Activated T-helper 1 cell treated with anti-CD3 and anti-CD28 coated beads, Interleukin-2, amount 50 U/mL, for 16 hours (primary cell): ENCODE data around the gene PPIB.
"Not testable (repeated sequence)": the region's sequence is repeated elsewhere in the genome, so short reads cannot be mapped to it uniquely, and the experiment has no call there.

Source experiments
- DNase-seq, 2 donors: peaks; one replicate each; pipeline ENCODE4 v3.0.0-alpha.2; 2020; ENCODE audit warnings: low read depth in 1 of 2, low spot score in 1 of 2

PPIB gene

DNA sequence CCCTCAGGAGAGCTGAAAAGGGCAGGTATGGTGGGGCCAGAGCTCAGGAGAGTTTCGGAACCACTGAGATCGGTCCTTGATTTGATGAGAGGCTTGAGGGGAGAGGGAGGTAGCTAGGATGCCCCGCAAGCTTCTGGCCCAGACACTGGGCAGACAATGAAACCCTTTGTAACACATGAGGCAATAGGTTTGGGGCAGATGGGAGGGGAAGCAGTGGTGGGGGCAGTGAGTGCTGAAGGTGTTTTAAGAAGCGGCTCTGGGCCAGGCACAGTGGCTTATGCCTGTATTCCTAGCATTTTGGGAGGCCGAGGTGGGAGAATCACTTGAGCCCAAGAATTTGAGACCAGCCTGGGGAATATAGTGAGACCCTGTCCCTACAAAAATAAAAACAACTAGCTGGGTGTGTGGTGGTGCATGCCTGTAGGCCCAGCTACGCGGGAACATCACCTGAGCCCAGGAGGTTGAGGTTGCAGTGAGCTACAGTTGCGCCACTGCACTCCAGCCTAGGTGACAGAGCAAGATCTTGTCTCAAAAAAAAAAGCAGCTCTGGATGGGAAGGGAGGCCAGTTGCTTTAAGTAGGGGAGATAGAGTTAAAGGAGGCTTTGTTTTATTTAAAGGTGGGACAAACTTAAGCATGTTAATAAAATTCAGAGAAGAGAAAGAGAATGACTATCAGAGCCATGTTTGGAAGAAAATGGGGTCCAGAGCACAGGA, 20.9 kb downstream of the PPIB start:
- DNase-seq = no peak

DNA sequence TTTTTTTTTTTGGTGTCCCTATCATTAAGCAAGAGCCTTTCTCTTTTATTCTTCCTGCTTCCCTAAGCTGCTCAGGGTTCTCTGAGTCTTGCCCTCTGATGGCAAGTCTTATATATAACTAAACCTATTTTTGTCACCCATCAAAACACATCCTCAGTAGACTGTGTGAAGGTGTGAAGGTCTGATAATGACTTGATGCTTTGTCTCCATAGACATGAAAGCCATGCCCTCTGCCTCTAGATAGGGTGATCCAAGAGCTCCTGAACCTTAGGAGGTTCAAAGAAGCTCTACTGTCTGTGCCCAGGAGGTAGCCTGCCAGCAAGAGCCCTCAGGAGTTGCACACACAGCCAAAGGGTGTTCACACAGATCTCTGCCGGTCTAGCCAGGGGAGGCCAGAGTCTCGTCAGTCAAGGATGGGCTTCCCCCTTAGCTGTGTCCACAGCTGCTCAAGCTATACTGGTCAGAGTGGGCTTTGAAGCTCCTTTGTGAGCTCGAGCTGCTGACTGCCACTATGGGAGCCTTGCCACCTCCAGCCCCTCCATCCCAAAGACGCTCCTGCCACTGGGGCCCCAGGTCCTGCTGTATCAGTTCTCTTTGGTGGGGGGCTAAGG, 24.4 kb downstream of the PPIB start:
- DNase-seq = no peak

DNA sequence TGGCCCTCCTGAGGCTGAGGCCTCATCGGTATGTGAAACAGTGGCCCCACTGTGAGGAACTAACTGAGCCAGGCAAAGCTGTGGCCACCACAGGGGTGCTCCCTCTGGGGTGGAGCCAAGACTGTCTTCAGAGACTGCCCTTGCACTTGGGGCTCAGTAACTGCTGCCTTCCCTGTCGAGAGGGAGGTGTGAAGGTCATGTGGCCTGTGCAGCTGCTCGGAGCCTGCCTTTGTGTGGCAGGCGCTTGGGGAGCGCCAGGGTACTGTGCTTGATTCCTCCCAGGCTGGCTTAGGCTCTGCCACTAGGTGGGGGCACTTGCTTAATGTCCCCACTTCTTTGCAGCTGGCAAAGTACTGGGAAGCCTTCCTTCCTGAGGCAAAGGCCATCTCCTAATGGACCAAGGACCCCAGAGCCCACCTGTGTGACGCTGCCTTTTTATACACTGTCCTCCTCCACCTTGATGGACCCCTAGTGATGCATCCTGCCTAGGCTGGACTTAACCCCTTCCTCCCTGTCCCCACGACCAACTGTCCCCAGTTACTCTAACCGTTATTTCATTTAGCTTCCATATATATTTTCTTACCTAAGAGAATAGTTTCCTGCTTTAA, 25.5 kb downstream of the PPIB start:
- no peak for DNase-seq

DNA sequence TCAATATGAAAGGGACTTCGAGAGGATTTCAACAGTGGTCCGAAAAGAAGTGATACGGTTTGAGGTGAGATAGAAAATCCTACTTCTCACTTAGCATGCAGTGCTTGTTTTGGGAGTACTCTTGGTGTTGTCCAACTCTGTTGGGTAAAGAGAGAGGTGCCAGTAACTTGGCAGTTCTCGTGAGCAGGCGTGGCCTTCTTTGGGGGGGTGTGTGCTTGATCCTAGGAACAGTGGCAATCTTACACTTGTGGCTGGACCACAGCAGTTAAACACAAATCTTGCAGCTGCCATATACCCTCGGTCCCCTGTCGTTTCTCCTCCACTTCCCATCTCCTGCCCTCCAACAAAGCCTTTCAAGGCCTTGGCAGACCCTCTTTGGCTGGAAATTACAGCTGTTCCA, 26.5 kb downstream of the PPIB start:
- DNase-seq = no peak

DNA sequence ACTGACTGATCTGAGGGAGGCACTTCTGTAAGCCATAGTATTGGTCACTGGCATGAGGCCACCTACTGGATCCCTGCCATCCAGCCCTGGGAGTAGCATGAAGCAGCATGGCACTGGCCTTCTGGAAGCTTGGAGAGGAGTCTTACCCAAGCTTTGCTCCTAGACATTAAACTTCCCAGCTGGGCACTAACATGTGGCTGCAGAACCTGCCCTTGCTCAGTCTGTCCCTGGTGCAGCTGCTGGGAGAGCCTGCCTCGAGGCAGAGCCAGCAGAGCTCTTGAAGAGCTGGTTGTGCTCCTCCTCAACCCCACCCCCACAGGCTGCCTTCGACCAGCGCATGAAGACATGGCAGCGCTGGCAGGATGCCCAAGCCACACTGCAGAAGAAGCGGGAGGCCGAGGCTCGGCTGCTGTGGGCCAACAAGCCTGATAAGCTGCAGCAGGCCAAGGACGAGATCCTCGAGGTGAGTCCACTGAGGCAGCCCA, 28.4 kb downstream of the PPIB start:
- DNase-seq = no peak

DNA sequence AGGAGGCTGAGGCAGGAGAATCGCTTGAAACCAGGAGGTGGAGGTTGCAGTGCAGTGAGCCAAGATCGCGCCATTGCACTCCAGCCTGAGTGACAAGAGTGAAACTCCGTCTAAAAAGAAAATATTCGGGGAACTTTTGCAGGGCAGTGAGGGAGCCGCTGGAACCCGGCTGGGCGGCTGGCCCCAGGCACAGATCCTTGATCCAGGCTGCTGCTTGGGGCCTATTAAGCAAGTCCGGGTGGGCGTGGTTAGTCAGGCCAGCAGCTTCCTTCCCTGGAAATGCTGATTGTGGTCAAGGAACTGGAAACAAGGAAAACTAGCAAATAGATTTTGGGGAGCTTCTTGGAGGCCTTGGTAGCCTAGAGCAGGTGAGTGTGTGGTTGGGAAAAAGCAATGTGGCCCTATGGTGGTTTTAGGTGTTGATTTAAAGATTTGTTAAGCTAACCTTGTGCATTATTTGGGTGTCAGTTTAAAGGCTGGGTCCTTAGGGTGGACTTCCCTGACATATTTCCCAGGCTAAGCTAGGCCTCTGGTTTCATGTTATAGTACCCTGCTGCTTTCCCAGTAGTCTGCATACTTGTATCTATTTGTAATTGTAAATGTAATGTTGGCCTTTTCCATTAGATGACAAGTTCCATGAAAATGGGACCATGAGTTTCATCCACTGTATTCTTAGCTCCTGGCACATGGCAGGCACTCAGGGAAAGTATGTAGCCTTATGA, 29.0 kb downstream of the PPIB start:
- no peak for DNase-seq

DNA sequence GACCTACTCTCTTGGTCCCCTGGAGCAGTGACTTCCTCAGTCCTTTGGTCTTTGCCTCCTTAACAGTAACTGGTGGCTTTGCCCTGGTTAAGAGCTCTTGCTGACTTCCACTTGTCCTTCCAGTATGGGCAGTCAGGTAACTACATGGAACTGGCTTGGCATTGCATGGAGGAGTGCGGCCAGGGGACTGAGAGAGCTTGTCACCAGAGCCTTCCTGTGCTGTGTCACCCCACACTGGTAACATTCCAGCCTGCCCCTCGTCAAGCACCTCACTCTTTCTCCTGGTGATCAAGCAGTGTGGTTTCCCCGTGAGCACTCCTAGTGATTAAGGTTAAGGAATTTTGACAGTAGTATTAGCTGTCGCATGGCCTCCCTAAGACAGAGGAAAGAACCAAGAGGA, 30.6 kb downstream of the PPIB start:
- DNase-seq = no peak

DNA sequence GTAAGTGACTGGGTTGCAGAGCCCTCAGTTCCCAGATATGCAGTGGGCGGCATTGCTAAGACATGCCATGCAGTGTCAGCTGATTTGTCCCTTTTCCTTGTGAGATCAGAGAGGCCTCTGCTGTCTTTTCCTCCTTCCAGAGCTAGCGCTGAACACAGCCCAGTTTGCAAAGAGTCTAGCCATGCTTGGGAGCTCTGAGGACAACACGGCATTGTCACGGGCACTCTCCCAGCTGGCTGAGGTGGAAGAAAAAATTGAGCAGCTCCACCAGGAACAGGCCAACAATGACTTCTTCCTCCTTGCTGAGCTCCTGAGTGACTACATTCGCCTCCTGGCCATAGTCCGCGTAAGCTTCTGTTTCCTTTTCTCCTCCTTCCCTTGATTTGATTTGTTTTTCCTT, 31.3 kb downstream of the PPIB start:
- DNase-seq = no peak

DNA sequence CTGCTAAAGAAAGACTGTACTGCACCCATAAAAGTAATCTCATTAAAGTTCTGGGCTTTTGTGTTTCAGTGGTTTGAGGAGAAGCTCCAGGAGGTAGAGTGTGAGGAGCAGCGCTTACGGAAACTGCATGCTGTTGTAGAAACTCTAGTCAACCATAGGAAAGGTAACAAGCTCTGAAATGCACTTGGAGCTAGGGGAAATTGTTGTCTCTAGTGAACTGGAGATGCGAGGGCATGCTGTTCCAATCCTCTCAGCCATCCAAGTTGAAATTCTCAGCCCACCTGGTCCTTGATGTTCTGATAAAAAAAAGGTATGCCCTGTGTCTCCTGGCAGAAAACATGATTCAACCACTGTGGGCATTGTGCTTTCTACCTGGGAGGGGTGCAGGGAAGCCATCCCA, 32.7 kb downstream of the PPIB start:
- no peak for DNase-seq

DNA sequence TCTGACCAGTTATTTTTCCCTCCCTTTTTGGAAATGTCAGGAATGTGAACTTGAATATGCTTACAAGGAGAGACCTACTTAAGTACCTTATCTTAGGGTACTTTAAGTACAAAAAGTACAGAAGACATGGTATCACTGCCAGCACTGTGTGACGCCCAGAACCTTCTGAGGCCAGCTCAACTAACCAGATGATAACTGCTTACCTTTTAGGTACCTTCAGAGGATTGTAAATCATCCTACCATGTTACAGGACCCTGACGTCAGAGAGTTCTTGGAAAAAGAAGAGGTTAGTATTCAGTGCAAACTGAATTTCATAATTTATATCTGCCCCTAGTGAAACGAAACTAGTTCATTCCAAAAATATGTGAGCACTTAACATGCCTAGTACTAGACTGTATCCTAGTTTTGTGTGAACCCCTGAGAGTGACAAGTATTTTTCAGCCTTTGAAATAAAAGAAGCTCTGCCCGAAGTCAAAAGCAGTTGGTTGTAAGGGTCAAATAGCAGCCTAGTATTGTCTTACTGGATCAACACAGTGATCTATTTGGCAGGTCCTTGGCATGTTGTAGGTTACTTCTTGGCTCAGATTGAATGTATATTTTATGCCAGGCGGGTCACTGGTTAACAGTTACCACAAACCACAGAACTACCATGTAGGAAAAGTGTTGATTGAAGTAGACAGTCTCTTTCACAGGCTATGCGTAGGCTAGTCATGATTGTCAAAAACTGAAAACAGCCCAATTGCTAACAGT, 35.1 kb downstream of the PPIB start:
- DNase-seq = no peak

DNA sequence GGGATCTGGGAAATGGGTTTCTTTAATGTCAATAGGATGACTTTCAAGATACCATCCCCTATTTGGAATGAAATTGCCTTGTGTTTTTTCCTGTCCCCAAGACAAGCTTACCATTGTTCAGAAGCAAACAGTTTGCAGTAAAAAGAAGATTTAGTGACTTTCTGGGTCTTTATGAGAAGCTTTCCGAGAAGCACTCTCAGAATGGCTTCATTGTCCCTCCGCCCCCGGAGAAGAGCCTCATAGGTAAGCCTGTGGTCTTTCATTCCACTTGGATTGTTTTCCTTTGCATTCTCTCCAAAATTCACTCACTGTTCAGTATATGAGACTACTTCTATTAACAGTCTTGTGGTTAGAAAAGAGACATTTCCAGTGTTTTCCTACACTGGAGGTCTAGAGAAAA, 36.8 kb downstream of the PPIB start:
- DNase-seq = no peak

DNA sequence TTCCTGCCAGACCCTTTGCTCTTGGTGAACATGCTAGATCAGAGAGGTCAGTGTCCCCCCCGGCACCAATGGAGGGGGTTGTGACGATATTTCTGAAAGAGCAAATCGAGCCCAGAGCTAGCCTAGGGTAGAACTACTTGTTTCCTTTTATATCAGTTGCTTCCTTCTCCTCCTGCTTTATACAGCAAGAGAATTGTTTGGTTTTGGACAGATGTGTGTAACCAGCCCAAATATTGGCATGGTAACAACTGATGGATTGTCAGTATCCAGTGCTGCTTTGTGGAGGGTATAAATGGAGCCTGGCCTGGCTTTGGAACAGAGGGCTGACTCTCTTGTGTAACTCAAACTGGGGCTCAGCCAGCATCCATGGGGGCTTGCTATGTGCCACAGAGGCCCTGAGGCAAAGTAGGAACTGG, 39.9 kb downstream of the PPIB start:
- DNase-seq = no peak

DNA sequence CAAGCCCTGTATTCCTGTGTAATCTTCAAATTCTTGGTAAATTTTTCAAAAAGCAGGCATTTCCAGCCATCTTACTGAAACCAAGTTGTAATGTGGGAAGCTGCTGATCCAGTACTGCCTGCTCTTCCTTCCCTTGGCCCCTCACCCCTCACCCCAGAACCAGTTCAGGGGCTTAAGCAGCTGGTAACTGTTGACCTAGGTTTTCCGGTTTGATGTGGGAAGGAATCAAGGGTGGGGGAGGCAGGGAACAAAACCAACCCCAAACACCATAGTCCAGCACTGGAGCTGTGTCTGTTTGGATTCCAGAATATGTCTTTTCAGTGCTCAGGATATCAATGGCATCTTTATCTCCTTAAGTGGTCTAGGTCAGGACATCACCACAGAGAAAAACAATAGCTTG, 40.4 kb downstream of the PPIB start:
- no peak for DNase-seq

DNA sequence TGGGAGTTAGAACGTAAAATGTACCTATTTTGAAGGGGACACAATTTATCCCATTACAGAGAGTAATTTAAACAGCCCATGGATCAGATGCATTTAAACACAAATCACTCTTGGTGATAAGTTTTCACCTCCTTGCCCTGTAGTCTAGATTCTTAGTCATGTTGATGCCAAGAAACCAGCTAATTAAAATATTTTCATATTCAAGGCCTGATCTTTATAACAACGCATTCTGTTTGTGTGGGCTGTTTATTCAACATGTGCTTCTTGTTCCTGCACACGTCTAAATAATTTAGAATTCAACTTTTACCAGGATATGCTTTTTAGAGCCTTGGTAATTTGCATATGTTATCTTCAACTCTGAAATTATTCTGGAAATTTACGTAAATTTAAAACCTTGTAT, 41.2 kb downstream of the PPIB start:
- no peak for DNase-seq

DNA sequence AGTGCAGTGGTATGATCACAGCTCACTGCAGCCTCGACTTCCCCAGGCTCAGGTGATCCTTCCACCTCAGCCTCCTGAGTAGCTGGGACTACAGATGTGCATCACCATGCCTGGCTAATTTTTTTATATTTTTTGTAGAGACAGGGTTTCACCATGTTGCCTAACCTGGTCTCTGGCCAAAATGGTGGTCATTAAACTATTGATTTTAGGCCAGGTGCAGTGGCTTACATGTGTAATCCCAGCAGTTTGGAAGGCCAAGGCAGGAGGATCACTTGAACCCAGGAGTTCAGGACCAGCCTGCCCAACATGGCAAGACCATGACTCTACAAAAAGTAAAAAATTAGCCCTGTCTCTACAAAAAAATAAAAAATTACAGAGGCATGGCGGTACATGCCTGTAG, 42.5 kb downstream of the PPIB start:
- not testable (repeated sequence) for DNase-seq

DNA sequence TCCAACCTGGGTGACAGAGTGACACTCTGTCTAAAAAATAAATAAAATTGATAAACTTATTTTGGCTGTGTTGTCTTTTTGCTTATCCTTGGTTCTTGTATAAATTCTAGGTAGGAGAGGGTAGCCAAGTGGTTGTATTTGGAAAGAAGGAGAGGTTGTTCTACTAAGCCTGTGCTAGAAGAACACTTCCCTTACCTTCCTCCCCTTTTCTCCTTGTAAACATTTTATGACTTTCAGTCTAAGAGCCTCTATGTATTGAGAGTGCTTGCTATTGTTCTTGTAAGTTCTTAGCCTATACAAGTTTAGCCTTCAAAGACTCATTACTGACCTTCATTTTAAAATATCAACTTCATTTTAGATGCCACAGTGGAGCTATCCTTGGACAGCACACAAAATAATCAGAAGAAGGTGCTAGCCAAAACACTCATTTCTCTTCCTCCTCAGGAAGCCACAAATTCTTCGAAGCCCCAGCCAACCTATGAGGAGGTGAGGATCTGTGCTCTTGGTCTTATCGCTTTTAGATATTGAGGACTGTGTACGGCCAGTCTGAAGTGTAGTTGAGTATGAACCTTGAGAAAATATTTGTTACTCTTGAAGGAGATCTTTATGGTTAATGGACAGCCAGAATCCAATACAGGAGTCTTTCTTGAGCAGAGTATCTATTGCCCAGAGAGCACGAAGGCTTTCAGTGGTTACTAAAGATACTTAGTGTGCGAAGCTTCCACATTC, 44.9 kb downstream of the PPIB start:
- no peak for DNase-seq

DNA sequence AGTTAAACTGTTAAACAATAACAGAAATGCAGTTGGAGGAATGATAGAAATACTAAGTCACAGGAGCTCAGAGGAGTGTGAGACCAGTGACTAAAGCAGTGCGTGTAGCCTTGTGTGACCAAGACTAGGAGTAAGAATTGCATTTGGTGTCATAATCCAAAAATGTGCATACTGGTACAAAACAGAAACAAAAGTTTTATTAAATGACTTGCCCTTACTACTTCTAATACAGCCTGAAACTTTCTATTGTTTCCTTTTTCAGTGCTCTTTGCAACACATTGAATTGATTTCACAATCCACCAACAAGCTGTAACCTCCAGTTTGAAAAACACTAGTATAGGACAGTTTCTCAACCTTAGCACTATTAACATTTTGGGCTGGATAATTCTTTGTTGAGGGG, 49.9 kb downstream of the PPIB start:
- no peak for DNase-seq

DNA sequence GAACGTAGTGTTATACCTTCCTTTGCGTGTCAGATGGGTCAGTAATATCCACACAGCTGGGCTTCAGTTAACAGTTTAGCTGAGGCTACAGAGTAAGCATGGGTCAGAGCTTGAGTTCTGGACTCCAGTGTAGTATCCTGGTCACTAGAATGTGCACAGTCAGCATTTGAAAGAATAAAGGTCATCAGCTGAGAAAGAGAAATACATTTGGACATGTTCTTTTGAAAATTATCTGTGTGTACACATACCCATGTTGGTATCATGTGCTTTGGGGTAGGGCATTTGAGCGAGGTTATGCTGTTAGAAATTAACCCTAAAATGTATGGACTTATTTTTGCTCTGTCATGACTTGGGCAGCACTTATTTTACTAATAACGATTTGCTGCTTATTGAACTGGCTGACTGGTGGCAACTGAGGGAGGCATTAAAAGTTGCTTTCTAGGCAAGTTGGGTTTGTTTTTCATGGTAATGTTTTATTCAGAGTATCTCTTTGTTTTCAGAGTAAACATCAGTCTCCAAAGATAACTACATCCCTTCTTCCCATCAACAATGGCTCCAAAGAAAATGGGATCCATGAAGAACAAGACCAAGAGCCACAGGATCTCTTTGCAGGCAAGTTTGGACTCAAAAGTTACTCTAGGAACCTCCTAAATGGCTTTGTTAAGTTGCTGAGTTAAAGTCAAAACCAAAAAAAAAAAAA, 50.6 kb downstream of the PPIB start:
- DNase-seq = no peak

DNA sequence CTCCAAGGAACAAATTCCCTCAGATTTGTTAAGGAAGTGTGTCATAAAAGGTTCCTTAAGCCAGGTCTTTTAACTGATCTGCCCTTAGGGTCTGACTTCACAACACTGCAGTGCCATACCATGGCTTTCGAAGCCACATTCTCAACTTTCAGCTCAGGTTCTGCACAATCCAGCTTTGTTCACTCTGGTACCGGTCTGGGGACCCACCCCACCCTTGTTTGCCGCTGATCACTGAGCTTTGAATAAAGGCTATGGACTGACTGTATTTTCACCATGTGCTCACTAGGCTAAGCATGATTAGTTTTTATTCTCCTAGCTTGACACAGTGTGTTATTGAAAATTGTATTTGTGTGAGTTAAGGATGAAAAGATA, 51.2 kb downstream of the PPIB start:
- no peak for DNase-seq
